Measurements from ENCODE around the gene CD96.

Gene CD96

DNA sequence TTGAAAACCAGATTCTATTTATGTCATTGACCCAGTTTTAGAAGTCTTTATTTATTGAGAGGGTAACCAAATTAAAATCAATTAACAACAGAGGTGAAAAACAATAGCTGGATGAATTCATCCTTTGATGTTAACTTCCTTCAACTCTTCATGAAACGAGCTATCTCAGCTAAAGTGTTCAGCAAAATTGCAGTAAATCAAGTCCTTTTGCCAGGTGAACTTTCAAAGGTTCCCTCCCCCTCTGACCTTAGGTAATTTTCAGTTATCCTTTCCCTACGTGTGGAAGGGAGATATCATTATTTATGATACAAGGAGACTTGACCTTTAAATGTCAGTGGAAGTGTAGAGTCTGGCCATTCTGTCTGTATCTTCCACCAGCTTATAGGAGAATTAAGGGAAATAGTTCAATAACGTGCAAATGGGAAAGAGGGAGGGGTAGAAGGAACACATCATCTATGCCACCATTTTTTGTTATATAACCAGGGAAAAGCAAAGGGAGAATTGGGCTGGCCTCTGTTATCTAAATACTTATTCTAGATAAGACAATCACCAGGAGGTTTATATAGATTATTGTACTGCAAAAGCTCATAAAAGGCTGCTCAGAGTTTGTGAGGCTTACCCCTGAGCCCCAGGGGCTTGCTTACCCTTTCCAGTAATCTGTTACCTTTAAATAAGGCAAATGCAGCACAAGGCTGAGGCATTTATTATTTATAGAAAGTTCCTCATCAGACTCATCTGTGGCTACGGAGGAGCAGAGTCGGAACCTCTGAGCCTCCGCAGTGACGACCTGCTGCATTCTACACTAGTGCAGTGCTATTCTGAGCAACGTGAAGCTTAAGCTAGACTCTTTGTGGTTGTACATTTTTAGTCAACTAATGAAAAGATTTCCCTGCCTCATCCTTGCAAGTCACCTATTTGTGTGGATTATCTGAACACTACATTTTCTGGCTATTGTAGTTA, 150.9 kb downstream of the CD96 start:
- H3K9me3 ChIP-seq (ENCODE audit: control insufficient read depth, insufficient read depth, low read length): no peaks in the 10 kb centered on the region
- H3K36me3 ChIP-seq (ENCODE audit: control insufficient read depth, insufficient read depth, low read length): no peaks in the 10 kb centered on the region
- no peaks in the 10 kb centered on the region for H3K4me1 ChIP-seq (ENCODE audit: control insufficient read depth, insufficient read depth, low read length)
- WGBS (ENCODE audit: insufficient coverage, insufficient read length): no CpG with 5 or more reads among the region's 8 CpGs
- no peak overlapping the region for H3K4me3 ChIP-seq (ENCODE audit: low read length)
- no peaks in the 10 kb centered on the region for H3K27me3 ChIP-seq (ENCODE audit: control insufficient read depth, insufficient read depth, low read length)
- DNase-seq (ENCODE audit: low read depth, low spot score): no peak
- H3K27ac ChIP-seq (ENCODE audit: low read length): no peak overlapping the region

GRCh38 chr3:111694471-111694870, 152.5 kb downstream of the CD96 start:
- no peak for DNase-seq (ENCODE audit: low read depth, low spot score)
- Histone ChIP-seq H3K27ac (ENCODE audit: low read length) (no peak overlapping the region), H3K4me3 (ENCODE audit: low read length) (no peak overlapping the region), H3K4me1 (ENCODE audit: control insufficient read depth, insufficient read depth, low read length) (no peaks in the 10 kb centered on the region), H3K36me3 (ENCODE audit: control insufficient read depth, insufficient read depth, low read length) (no peaks in the 10 kb centered on the region), H3K27me3 (ENCODE audit: control insufficient read depth, insufficient read depth, low read length) (no peaks in the 10 kb centered on the region), H3K9me3 (ENCODE audit: control insufficient read depth, insufficient read depth, low read length) (no peaks in the 10 kb centered on the region)
- WGBS (ENCODE audit: insufficient coverage, insufficient read length): no CpG with 5 or more reads among the region's 2 CpGs

DNA sequence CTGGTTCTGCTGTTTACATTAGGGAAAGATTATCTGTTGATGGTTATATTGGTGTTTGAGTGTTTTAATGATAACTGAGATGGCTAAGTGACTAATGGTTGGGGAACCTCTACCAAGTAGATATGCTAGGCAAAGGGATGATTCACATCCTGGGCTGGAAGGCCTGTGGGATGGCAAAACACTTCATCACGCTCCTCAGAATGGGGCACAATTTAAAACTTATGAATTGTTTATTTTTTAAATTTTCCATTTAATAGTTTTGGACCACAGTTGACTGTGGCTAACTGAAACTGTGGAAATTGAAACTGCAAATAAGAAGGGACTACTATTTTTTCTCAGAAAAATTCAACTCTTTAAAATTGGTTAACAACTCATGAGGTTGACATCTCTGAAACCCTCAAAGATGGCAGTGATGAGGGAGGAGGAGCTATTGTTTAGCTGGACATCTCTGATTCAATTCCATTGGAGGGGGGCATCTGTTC, 153.7 kb downstream of the CD96 start:
- Histone ChIP-seq H3K27ac (ENCODE audit: low read length) (no peak overlapping the region), H3K4me3 (ENCODE audit: low read length) (no peak overlapping the region), H3K36me3 (ENCODE audit: control insufficient read depth, insufficient read depth, low read length) (no peaks in the 10 kb centered on the region), H3K9me3 (ENCODE audit: control insufficient read depth, insufficient read depth, low read length) (no peaks in the 10 kb centered on the region), H3K27me3 (ENCODE audit: control insufficient read depth, insufficient read depth, low read length) (no peaks in the 10 kb centered on the region), H3K4me1 (ENCODE audit: control insufficient read depth, insufficient read depth, low read length) (no peaks in the 10 kb centered on the region)
- no peak for DNase-seq (ENCODE audit: low read depth, low spot score)
- no CpG with 5 or more reads among the region's 1 CpG for WGBS (ENCODE audit: insufficient coverage, insufficient read length)

DNA sequence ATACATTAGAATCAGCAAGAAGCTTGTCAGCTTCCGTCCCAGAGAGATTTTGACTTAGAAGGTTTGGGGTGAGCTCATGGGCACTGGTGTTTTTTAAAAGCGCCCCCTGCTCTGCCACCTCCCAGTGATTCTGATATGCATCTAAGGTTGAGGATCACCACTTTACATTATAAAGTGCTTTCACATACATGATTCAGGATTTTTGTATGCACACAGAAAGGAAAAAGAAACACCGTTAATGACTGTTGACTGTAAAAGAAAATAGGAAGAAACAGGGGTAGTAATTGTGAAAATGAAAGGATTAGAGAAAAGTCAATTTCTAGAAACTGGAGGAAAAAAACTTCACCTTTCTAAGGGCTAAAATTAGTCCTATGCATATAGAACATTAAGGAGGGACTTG, 158.1 kb downstream of the CD96 start:
- H3K27ac ChIP-seq (ENCODE audit: low read length): no peak overlapping the region
- H3K9me3 ChIP-seq (ENCODE audit: control insufficient read depth, insufficient read depth, low read length): no peaks in the 10 kb centered on the region
- no peak overlapping the region for H3K4me3 ChIP-seq (ENCODE audit: low read length)
- no peaks in the 10 kb centered on the region for H3K36me3 ChIP-seq (ENCODE audit: control insufficient read depth, insufficient read depth, low read length)
- no peaks in the 10 kb centered on the region for H3K4me1 ChIP-seq (ENCODE audit: control insufficient read depth, insufficient read depth, low read length)
- H3K27me3 ChIP-seq (ENCODE audit: control insufficient read depth, insufficient read depth, low read length): no peaks in the 10 kb centered on the region
- no CpG with 5 or more reads among the region's 3 CpGs for WGBS (ENCODE audit: insufficient coverage, insufficient read length)
- DNase-seq (ENCODE audit: low read depth, low spot score): no peak

- H3K4me3 ChIP-seq (ENCODE audit: low read length): no peak overlapping the region
- DNase-seq (ENCODE audit: low read depth, low spot score): no peak
- H3K36me3 ChIP-seq (ENCODE audit: control insufficient read depth, insufficient read depth, low read length): no peaks in the 10 kb centered on the region
- no peaks in the 10 kb centered on the region for H3K27me3 ChIP-seq (ENCODE audit: control insufficient read depth, insufficient read depth, low read length)
- H3K4me1 ChIP-seq (ENCODE audit: control insufficient read depth, insufficient read depth, low read length): no peaks in the 10 kb centered on the region
- 100% methylated on average over 1 of the region's 2 CpGs for WGBS (ENCODE audit: insufficient coverage, insufficient read length)
- no peak overlapping the region for H3K27ac ChIP-seq (ENCODE audit: low read length)
- H3K9me3 ChIP-seq (ENCODE audit: control insufficient read depth, insufficient read depth, low read length): no peaks in the 10 kb centered on the region
Measured at GRCh38 chr3:111701292-111701906, 159.4 kb downstream of the CD96 start.
